Trophoblast cell (in vitro differentiated cells and primary cell): Measurements from ENCODE around the gene TSEN34.
"Not testable (repeated sequence)": the region's sequence is repeated elsewhere in the genome, so short reads cannot be mapped to it uniquely, and the experiment has no call there.

Experiments used
- DNase-seq, 2 donors: peaks; one replicate each; pipeline ENCODE4 v3.0.0-alpha.2; 2016
- H2AFZ ChIP-seq: 2 replicates; pipeline ENCODE4 v1.6.1; 2013; ENCODE audit warnings: low read length, moderate library complexity, mild to moderate bottlenecking; ENCODE audit not compliant: insufficient read depth, poor library complexity
- H2AK5ac ChIP-seq: 2 replicates; pipeline ENCODE4 v1.6.1; 2013; ENCODE audit warnings: mild to moderate bottlenecking, low read length
- H2BK120ac ChIP-seq: 2 replicates; pipeline ENCODE4 v1.6.1; 2013; ENCODE audit warnings: low read length, mild to moderate bottlenecking, moderate library complexity; ENCODE audit not compliant: insufficient read depth, poor library complexity
- H2BK12ac ChIP-seq: 2 replicates; pipeline ENCODE4 v1.6.1; 2013; ENCODE audit warnings: mild to moderate bottlenecking, low read length, moderate library complexity
- H2BK5ac ChIP-seq: 2 replicates; pipeline ENCODE4 v1.6.1; 2013; ENCODE audit warnings: low read length, low read depth, moderate library complexity, mild to moderate bottlenecking; ENCODE audit not compliant: poor library complexity
- H3K14ac ChIP-seq: 2 replicates; pipeline ENCODE4 v1.6.1; 2013; ENCODE audit warnings: mild to moderate bottlenecking, low read length
- H3K18ac ChIP-seq: 2 replicates; pipeline ENCODE4 v1.6.1; 2013; ENCODE audit warnings: mild to moderate bottlenecking, low read length
- H3K23ac ChIP-seq: 2 replicates; pipeline ENCODE4 v1.6.1; 2013; ENCODE audit warnings: low read length
- H3K27ac ChIP-seq: 2 replicates; pipeline ENCODE4 v1.5.1; 2013; ENCODE audit warnings: low read depth, mild to moderate bottlenecking, inconsistent platforms, low read length, moderate library complexity
- H3K27me3 ChIP-seq: 2 replicates; pipeline ENCODE4 v1.6.1; 2013; ENCODE audit warnings: inconsistent platforms, mild to moderate bottlenecking, low read length, moderate library complexity; ENCODE audit not compliant: insufficient read depth
- H3K36me3 ChIP-seq, 2 experiments: 1 replicate in 1 of 2; 2 replicates in 1 of 2; pipeline ENCODE4 v1.6.1; 2013; ENCODE audit warnings: low read length in 2 of 2, mild to moderate bottlenecking in 2 of 2, moderate library complexity in 1 of 2; ENCODE audit not compliant: insufficient read depth in 2 of 2, control insufficient read depth in 1 of 2
- H3K4ac ChIP-seq: 2 replicates; pipeline ENCODE4 v1.6.1; 2013; ENCODE audit warnings: low read depth, mild to moderate bottlenecking, low read length, moderate library complexity
- H3K4me1 ChIP-seq, 2 experiments: 1 replicate in 1 of 2; 2 replicates in 1 of 2; pipeline ENCODE4 v1.6.1; 2013; ENCODE audit warnings: low read length in 2 of 2, mild to moderate bottlenecking in 2 of 2, moderate library complexity in 1 of 2; ENCODE audit not compliant: insufficient read depth in 2 of 2, control insufficient read depth in 1 of 2
- H3K4me2 ChIP-seq: 2 replicates; pipeline ENCODE4 v1.6.1; 2013; ENCODE audit warnings: inconsistent platforms, mild to moderate bottlenecking, low read length, moderate library complexity
- H3K4me3 ChIP-seq: 2 replicates; pipeline ENCODE4 v1.5.1; 2013; ENCODE audit warnings: mild to moderate bottlenecking, low read depth, low read length, inconsistent platforms
- H3K79me1 ChIP-seq: one replicate; pipeline ENCODE4 v1.6.1; 2013; ENCODE audit warnings: low read length
- H3K79me2 ChIP-seq: 2 replicates; pipeline ENCODE4 v1.6.1; 2013; ENCODE audit warnings: low read length, mild to moderate bottlenecking; ENCODE audit not compliant: control insufficient read depth, insufficient read depth, poor library complexity
- H3K9ac ChIP-seq: 2 replicates; pipeline ENCODE4 v1.6.1; 2013; ENCODE audit warnings: mild to moderate bottlenecking, low read length
- H3K9me3 ChIP-seq: 2 replicates; pipeline ENCODE4 v1.6.1; 2013; ENCODE audit warnings: low read depth, mild to moderate bottlenecking, control low read depth, inconsistent platforms, low read length; ENCODE audit not compliant: insufficient read depth
- H4K12ac ChIP-seq: 2 replicates; pipeline ENCODE4 v1.6.1; 2013; ENCODE audit warnings: low read depth, mild to moderate bottlenecking, low read length, moderate library complexity
- H4K8ac ChIP-seq: 2 replicates; pipeline ENCODE4 v1.6.1; 2013; ENCODE audit warnings: low read depth, mild to moderate bottlenecking, low read length, moderate library complexity
- H4K91ac ChIP-seq: one replicate; pipeline ENCODE4 v1.6.1; 2013; ENCODE audit warnings: low read depth, mild to moderate bottlenecking, low read length, moderate library complexity
- WGBS: extraction: QIAGEN DNeasy Blood & Tissue Kit; methylation state at CpG from one replicate; pipeline ENCODE4 v1.1.7; 2013; ENCODE audit warnings: missing lambda C conversion rate; ENCODE audit not compliant: insufficient read length, insufficient coverage; ENCODE audit errors: extremely low coverage; 5-methylcytosine and 5-hydroxymethylcytosine counted together

The TSEN34 gene

GRCh38 chr19:54239491-54240371 lies 48.6 kb downstream of the TSEN34 start:
- H3K18ac ChIP-seq, H4K12ac ChIP-seq, H3K23ac ChIP-seq, H3K4me1 ChIP-seq, H3K14ac ChIP-seq, H2BK120ac ChIP-seq, H3K79me1 ChIP-seq, H3K4me2 ChIP-seq, H2AK5ac ChIP-seq, H3K79me2 ChIP-seq, H2AFZ ChIP-seq, H4K8ac ChIP-seq, H3K27ac ChIP-seq, H3K9ac ChIP-seq, H2BK12ac ChIP-seq, DNase-seq, H4K91ac ChIP-seq, H3K36me3 ChIP-seq, H3K4ac ChIP-seq, H3K9me3 ChIP-seq, H2BK5ac ChIP-seq, H3K4me3 ChIP-seq, H3K27me3 ChIP-seq: not testable (repeated sequence)
- no CpG with 5 or more reads among the region's 21 CpGs for WGBS

GRCh38 chr19:54240372-54241336 lies 49.5 kb downstream of the TSEN34 start:
- WGBS: no CpG with 5 or more reads among the region's 22 CpGs
- not testable (repeated sequence) for H4K91ac ChIP-seq, H3K79me2 ChIP-seq

GRCh38 chr19:54242234-54242633 lies 51.1 kb downstream of the TSEN34 start:
- H3K9ac ChIP-seq, H3K79me1 ChIP-seq, H2BK120ac ChIP-seq, DNase-seq, H2AK5ac ChIP-seq, H3K4me1 ChIP-seq, H3K18ac ChIP-seq, H3K79me2 ChIP-seq, H2BK12ac ChIP-seq, H3K27ac ChIP-seq, H4K91ac ChIP-seq, H3K27me3 ChIP-seq, H3K14ac ChIP-seq, H3K4ac ChIP-seq, H3K4me2 ChIP-seq, H3K23ac ChIP-seq, H3K36me3 ChIP-seq, H4K8ac ChIP-seq, H4K12ac ChIP-seq, H3K4me3 ChIP-seq, H2AFZ ChIP-seq, H3K9me3 ChIP-seq, H2BK5ac ChIP-seq: not testable (repeated sequence)
- no CpG with 5 or more reads among the region's 4 CpGs for WGBS

More at GRCh38 chr19:54240372-54241336, 49.5 kb downstream of the TSEN34 start:
- H3K4me1 ChIP-seq, H3K9ac ChIP-seq, H3K9me3 ChIP-seq, H3K18ac ChIP-seq, H3K36me3 ChIP-seq, H4K12ac ChIP-seq, DNase-seq, H2BK120ac ChIP-seq, H2AFZ ChIP-seq, H2BK5ac ChIP-seq, H3K4me2 ChIP-seq, H2AK5ac ChIP-seq, H3K27me3 ChIP-seq, H4K8ac ChIP-seq, H3K79me1 ChIP-seq, H3K23ac ChIP-seq, H3K4me3 ChIP-seq, H3K27ac ChIP-seq, H2BK12ac ChIP-seq, H3K4ac ChIP-seq, H3K14ac ChIP-seq: not testable (repeated sequence)

GRCh38 chr19:54242646-54243045 lies 51.5 kb downstream of the TSEN34 start, which contains the start of gene LILRA6:
Gene LILRA6 (minus strand): TSS chr19:54242790.
- not testable (repeated sequence) for H2BK120ac ChIP-seq, H3K79me2 ChIP-seq, H2BK12ac ChIP-seq, H3K27ac ChIP-seq, H2AFZ ChIP-seq, H4K12ac ChIP-seq, H3K4me1 ChIP-seq, H3K36me3 ChIP-seq, H3K79me1 ChIP-seq, H3K9ac ChIP-seq, H3K4me3 ChIP-seq, H4K91ac ChIP-seq, H4K8ac ChIP-seq, H3K14ac ChIP-seq, H2AK5ac ChIP-seq, H3K9me3 ChIP-seq, H3K4me2 ChIP-seq, H3K4ac ChIP-seq, DNase-seq, H2BK5ac ChIP-seq, H3K18ac ChIP-seq, H3K23ac ChIP-seq, H3K27me3 ChIP-seq
- WGBS: no CpG with 5 or more reads among the region's 6 CpGs
